ENCODE measurements around the gene HSD3B7. TPM values are rescaled to one million over a fixed set of nuclear protein-coding genes. Genes with fewer than 3 reads are reported as not detected.

The HSD3B7 gene
- total and polyA plus RNA-seq, 10 of the 15 experiments (the other 5 are each of a cell fraction or from before 2014, with no cell fraction given) = 0.18 to 1.8 (median 0.48) TPM; not detected in 1

GRCh38 chr16:30941600-30942425, 43.2 kb upstream of the HSD3B7 start (continued):
- TF ChIP-seq ZZZ3 (IDR thresholded peaks at IDR 0.05; ENCODE audit: control insufficient read depth, insufficient read length, low read depth) (no peak), POLR2AphosphoS5 (IDR thresholded peaks at IDR 0.05; ENCODE audit: low read length) (no peak), STAT1 (conservative IDR thresholded peaks at IDR 0.05) (no peak), CHD2 (IDR thresholded peaks at IDR 0.05; ENCODE audit: borderline replicate concordance, low read depth, low read length) (no peak), SUPT20H (IDR thresholded peaks at IDR 0.05; ENCODE audit: borderline replicate concordance, control insufficient read depth, low read depth, low read length) (no peak)
- TF ChIP-seq, protein P1, sequence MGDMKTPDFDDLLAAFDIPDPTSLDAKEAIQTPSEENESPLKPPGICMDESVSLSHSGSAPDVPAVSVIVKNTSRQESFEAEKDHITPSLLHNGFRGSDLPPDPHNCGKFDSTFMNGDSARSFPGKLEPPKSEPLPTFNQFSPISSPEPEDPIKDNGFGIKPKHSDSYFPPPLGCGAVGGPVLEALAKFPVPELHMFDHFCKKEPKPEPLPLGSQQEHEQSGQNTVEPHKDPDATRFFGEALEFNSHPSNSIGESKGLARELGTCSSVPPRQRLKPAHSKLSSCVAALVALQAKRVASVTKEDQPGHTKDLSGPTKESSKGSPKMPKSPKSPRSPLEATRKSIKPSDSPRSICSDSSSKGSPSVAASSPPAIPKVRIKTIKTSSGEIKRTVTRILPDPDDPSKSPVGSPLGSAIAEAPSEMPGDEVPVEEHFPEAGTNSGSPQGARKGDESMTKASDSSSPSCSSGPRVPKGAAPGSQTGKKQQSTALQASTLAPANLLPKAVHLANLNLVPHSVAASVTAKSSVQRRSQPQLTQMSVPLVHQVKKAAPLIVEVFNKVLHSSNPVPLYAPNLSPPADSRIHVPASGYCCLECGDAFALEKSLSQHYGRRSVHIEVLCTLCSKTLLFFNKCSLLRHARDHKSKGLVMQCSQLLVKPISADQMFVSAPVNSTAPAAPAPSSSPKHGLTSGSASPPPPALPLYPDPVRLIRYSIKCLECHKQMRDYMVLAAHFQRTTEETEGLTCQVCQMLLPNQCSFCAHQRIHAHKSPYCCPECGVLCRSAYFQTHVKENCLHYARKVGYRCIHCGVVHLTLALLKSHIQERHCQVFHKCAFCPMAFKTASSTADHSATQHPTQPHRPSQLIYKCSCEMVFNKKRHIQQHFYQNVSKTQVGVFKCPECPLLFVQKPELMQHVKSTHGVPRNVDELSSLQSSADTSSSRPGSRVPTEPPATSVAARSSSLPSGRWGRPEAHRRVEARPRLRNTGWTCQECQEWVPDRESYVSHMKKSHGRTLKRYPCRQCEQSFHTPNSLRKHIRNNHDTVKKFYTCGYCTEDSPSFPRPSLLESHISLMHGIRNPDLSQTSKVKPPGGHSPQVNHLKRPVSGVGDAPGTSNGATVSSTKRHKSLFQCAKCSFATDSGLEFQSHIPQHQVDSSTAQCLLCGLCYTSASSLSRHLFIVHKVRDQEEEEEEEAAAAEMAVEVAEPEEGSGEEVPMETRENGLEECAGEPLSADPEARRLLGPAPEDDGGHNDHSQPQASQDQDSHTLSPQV (IDR thresholded peaks at IDR 0.05) = no peak
- TF ChIP-seq, protein P2, sequence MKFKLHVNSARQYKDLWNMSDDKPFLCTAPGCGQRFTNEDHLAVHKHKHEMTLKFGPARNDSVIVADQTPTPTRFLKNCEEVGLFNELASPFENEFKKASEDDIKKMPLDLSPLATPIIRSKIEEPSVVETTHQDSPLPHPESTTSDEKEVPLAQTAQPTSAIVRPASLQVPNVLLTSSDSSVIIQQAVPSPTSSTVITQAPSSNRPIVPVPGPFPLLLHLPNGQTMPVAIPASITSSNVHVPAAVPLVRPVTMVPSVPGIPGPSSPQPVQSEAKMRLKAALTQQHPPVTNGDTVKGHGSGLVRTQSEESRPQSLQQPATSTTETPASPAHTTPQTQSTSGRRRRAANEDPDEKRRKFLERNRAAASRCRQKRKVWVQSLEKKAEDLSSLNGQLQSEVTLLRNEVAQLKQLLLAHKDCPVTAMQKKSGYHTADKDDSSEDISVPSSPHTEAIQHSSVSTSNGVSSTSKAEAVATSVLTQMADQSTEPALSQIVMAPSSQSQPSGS (IDR thresholded peaks at IDR 0.05; ENCODE audit: low read length) = no peak
